ENCODE results near the gene FNDC3A.
A peak's percentile ranks its signal among the peaks of the same experiment; 100 is the strongest.
"Not testable (repeated sequence)": the region's sequence is repeated elsewhere in the genome, so short reads cannot be mapped to it uniquely, and the experiment has no call there.

FNDC3A gene

GRCh38 chr13:49163162-49163561 is 187.4 kb downstream of the FNDC3A start:
- DNase-seq, result not testable (repeated sequence)

GRCh38 chr13:49164712-49165111 is 189.0 kb downstream of the FNDC3A start:
- no peak for DNase-seq

GRCh38 chr13:49165798-49166752 is 190.4 kb downstream of the FNDC3A start:
- peak; percentile 15 for DNase-seq

GRCh38 chr13:49171359-49171758 is 195.6 kb downstream of the FNDC3A start:
- DNase-seq, result no peak

DNA sequence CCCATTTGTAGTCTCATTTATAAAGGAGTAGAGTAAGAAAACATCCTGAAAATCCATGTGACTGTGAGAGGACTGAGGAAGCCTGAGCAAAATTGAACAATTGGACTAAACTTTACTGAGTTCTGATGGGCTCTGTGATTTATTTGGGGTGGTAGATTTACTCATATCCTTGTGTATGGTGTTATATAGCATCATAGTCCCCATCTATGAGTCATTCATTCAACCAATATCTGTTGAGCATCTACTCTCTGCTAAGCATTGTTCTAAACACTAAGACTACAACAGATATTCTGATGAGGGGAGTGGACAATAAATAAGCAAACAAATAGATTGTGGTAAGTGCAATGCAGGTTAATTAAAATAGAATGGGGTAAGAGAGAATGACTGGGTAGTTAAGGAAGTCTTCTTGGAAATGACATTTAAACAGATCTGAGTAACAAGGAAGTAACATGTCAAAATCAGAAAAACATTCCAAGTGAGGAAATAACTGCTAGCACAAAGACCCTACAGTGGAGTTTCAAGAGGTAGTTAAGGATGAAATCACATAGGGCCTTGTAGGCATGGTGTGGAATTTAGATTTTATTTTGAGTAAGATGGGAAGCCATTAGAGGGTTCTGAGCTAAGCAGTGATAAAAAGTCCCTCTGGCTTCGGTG is 208.1 kb downstream of the FNDC3A start:
- DNase-seq, result peak; percentile 42

DNA sequence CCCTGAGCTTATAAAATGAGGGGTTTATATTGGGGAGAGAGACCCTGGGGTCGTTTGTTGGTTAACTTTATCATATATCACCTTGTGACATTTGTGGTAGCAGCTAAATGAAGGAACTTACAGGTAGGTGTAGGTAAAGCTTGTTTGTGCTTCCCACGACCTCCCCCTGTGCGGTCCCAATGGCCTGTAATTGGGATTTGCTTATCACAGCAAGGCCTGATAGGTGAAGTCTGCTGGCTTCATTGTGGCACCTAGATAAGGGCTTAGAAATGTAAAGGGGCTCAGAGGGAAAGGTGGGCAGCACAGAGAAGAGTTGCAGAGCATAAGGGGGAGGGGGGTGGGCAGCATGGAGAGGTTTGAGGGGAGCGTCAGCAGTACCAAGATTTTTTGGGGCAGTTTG is 208.9 kb downstream of the FNDC3A start:
- no peak for DNase-seq

DNA sequence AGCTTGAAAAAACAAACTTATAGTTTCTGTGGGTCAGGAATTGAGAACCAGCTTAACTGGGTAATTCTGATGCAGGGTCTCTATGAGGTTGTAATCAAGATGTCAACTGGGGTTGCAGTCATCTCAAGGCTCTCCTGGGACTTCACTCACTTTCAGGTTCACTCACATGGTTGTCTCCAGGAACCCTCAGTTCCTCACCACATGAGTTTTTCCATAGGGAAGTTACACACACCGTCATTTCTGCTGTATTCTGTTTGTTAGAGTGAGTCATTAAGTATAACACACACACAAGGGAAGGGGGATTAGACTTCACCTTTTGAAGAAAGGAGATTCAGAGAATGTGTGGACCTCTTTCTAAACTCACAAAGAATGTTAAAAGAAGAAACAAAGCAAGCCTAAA is 209.6 kb downstream of the FNDC3A start:
- peak; percentile 72 for DNase-seq

DNA sequence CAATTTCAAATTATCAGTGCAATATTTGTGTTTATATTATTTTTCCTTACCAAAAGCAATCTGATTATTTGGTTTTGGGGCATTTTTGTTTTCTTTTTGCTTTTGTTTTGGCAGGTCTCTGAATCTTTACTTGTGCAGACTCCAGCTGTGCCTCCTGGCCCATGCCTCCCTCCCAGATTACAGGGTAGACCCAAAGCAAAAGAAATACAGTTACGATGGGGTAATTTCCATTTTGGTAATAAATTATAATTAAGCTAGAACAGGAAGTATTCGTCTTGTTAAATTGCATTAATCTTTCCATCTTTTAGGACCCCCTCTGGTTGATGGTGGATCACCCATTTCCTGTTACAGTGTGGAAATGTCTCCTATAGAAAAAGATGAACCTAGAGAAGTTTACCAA is 215.2 kb downstream of the FNDC3A start:
- no peak for DNase-seq

- no peak for DNase-seq
Measured at GRCh38 chr13:49206641-49207040, 230.9 kb downstream of the FNDC3A start.

GRCh38 chr13:49208619-49209018 is 232.9 kb downstream of the FNDC3A start:
- no peak for DNase-seq

DNA sequence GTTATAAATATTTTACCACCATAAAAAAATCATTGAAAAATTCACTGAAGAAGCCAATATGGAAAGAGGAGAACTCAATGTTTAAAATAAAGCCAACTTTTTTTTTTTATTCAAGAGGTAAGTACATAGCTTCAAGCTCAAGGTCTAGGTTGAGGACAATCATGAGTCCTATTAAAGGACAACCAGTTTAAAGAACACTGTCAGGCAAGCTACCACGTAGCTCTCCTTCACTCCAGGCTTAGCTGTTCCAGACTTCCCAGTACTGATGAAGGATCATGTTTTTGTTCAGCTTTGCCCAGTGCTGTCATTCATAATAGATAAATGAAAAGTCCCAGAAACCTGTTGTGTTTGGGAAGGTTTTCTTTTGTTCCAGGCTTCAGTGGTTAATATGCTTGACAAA is 234.4 kb downstream of the FNDC3A start:
- DNase-seq, result no peak

GRCh38 chr13:49210669-49211068 is 235.0 kb downstream of the FNDC3A start:
- DNase-seq, result no peak

- DNase-seq, result no peak
Measured at GRCh38 chr13:49213539-49213938, 237.8 kb downstream of the FNDC3A start.

DNA sequence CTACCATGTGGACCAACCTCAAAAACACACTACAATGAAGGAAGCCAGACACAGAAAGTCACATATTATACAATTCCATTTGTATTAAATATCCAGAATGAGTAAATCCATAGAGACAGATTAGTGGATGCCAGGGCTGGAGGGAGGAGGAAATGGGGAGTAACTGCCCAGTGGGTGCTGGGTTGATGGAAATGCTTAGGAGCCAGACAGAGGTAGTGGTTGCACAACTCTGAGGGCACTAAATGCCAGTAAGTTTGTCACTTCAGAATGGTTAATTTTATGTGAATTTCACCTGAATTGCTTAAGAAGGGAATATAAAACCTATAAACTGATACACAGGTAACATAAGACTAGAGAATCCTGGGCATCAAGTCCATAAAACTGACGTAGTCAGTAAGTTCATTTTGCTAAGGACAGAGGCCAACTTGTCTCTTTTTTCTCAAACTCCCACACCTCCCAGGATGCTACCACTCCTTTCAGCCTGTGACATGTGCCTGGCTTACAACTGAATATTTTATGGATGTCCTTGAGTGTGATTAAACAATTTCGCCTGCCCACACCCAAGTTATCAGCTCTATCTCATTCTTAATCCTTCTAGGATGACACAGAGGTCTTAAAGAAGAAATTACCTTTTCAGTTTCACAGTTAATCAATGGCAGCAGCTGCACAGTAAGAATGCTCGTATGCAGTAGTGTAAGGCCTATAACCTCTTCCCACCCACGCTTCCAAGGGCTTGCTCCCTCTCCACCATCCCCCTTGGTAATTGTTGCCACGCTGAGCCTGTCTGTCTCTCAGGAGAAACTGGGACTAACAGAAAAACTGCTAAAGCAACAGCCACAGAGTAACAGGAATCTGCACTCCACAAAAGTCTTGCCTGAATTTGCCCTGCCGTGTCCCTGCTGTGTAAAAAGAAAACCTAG is 238.5 kb downstream of the FNDC3A start:
- DNase-seq, result no peak

GRCh38 chr13:49214917-49215376 is 239.2 kb downstream of the FNDC3A start:
- peak; percentile 75 for DNase-seq

GRCh38 chr13:49216334-49216733 is 240.6 kb downstream of the FNDC3A start:
- no peak for DNase-seq

GRCh38 chr13:49217962-49218492 is 242.3 kb downstream of the FNDC3A start:
- DNase-seq, result no peak

DNA sequence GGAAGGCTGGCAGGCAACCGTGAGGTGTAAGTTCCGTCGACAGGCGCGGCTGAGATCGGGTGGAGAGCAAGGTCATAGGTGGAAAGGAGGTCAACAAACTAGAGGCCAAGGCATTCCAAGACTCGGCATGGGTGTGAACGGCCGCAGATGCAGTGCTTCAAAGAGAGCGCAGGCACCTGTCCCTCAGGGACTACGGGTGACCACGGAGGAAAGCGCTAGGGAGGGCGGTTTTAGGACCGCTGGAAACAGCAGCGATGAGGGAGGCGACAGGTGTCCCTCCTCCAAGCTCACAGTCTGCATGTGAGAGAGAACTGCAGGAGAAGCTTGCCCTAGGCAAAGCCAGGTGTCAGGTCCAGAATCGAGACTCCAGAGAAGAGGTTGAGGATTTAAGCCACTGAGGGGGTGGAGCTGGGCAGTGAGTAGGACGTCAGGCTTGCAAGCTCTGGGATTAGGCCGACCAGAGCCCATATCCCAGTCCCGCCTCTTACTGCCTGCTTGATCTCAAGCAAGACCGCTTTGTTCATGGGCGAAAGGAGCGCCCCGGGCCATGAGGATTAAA is 242.9 kb downstream of the FNDC3A start:
- no peak for DNase-seq

DNA sequence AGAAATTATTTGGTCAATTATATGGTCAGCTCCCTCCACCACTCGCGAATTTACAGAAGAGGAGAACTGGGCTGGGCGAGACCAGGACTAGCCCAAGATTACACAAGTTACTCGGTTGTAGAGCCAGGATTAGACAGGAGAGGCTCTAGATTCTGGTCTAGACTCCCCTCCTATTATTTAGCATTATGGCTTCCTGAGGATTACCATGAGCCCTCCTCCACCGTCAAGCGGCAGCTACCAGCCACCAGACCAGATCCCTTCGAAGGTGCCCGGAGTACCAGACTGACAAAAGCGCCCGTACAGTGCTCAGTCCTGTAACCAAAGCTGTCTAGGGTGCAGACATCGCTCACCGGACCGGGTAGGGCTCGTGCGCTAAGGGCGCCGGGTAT is 243.9 kb downstream of the FNDC3A start:
- no peak for DNase-seq

GRCh38 chr13:49220036-49220855 is 244.5 kb downstream of the FNDC3A start, which contains the start of gene MLNR:
MLNR (plus strand) TSS chr13:49220338; CDS start chr13:49220338, 0 bp downstream.
- peak; percentile 37 for DNase-seq

- peak; percentile 63 for DNase-seq
Measured at GRCh38 chr13:49220856-49221589, 245.3 kb downstream of the FNDC3A start.

Data from suppressor macrophage treated with lipopolysaccharide for 4 hours (primary cell).